Effector CD4-positive, alpha-beta T cell (primary cell): ENCODE results near the gene CD27.

Experiments
- DNase-seq: peaks from one replicate; pipeline ENCODE4 v3.0.0-alpha.2; 2020

Gene CD27

DNA sequence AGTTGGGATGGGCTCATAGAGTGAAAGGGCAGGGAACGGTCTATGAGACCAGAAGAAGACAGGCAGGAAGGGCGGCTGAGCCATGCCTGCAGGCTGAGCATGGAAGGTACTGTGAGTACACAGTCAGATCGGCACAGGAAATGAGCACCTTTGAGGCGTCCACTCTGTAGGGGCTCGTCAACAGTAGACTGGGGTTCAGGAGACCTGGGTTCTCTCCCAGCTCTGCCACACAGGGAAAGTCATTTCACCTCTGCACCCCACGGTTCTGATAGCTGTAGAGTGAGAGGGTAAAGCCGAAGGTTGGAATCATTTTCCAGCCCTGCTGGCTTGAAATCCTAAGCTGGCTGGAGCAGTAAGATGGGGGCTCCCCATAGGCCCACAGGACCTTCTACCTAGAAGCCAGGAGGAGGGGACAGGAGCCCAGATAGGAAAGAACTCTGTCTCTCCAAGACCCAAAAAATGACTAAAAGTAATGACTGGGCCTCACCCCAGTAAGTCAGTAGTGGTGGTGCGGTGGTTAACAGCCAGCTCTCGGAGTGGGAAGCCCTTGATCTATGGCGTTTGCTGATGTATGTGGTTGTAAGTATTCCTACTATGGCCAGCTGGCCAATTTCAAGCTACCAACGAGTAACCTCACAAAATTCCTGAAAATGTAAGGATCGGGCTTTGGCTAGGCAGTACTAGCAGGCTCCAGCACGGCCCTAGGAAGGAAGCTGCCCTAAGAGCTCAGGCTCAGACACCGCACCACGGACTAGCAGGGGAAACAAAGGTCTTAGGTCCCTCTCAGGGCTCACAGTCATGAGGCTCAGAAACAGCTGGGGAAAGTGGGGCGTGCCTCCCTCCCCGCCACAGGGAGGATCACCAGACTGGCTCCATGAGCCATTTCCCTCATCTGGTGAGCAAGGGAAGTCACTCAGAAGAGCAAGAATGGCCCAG is 10.3 kb upstream of the CD27 start:
- DNase-seq: peak; percentile 47

DNA sequence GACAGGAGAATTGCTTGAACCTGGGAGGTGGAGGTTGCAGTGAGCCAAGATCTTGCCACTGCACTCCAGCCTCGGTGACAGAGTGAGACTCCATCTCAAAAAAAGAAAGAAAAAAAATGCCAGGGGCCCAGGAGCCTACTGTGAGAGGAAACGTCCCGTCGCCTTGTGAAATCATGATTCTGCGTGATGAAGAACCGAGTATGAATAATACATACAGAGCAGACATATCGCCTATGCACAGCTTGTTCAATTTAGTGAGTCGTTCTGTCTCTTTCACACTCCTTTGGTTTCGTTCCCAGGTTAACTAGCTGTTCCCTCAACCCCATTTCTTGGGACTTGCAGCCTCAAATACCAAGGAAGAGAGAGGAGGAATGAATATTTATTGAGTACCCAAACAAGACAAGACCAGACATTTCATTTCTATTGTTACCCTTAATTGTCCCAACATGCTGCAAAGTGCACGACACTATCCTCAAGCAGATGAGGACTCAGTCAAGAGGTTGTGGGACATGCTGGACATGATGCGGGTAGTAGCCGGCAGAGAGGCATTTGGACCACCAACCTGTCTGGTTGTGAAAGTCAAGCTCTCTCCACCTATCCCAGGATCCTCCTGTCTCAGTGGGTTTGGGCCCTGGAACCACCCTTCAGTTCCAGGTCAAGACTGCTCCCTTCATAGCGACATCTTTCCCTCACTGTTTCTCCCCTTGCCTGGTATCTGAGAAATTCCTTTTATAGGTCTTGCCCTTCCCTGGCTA is 8.6 kb upstream of the CD27 start:
- no peak for DNase-seq

DNA sequence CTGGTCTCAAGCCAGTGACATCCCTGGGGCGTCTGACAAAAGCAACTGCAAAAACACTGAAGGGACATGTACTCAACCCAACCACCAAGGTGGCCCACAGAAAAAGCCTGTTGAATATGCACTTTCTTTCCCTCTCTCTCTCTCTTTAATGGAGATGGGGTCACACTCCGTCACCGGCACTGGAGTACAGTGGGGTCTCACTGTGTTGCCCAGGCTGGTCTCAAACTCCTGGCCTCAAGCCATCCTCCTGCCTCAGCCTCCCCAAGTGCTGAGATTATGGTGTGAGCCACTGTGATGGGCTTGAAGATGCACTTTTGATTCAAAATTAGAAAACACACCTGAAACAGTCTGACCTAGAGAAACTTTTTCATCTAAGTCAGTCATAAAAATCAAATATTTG is 7.2 kb upstream of the CD27 start:
- DNase-seq: no peak

DNA sequence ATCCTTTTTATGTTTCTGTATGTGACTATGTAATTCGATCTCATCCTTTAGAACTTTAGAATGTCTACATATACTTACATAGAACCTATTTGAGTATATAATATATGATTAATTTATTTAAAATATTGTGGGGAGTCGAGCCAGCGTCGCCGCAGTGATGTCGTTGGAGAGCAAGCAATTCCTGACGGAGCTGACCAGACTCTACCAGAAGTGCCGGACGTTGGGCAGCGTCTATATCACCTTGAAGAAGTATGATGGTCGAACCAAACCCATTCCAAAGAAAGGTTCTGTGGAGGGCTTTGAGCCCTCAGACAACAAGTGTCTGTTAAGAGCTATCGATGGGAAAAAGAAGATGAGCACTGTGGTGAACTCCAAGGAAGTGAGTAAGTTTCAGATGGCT is 6.4 kb upstream of the CD27 start:
- DNase-seq: no peak

DNA sequence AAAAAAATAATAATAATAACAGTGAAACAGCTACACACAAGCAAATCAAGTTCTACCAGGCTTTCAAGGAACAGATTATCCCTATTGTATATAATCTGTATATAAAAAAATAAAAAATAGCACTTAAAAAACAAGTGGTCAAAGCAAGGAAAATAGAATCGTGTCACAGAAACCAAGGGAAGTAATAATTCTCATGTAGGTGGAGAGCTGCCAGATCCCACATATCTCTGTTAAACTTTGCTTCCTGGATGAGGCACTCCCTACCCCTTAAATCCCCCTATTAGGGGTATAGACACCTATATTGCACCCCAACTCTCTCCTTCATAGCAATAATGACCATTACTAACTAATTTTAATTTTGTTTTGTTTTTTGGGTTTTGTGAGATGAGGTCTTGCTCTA is 4.4 kb upstream of the CD27 start:
- no peak for DNase-seq

DNA sequence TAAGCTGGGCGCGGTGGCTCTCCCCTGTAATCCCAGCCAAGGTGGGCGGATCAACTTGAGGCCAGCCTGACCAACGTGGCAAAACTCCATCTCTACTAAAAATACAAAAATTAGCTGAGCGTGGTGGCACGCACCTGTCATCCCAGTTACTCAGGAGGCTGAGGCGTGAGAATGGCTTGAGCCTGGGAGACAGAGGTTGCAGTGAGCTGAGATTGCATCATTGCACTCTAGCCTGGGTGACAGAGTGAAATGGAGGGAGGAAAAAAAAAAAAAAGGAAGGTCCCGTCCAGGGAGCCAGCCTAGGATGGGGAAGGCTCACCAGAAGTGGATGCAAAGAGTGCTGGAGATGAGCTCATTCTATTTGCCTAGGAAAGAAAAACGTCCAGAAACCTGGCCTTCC is 1.9 kb upstream of the CD27 start:
- DNase-seq: no peak

DNA sequence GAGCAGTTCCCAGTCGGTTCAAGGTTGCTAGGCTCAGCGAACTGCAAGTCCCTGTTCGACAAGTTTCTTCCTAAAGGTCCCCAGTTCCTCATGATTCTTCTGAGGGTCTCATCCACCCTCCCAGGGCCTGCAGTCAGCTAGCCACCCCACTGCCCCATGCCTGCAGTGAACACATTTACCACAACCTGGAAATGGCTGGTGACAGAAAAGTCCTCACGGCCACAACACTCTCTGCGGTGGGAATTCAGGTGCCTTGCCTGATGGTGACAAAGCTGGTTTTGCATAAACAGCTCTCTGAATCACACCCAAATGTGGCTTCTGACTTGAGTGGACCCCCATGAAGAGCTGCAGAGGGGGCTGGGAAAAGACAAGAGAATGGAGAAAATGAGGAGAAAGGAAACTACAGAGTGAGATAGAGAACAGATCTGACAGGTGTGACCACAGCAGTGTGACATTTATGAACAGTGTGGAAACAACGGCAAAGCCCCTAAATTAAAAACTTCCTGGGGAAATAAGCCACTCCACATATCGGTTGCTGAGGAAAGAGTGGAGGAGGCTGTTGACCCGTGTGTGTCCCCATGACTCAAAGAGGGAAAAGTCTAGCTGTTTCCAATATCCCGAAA is 1.3 kb upstream of the CD27 start:
- no peak for DNase-seq

DNA sequence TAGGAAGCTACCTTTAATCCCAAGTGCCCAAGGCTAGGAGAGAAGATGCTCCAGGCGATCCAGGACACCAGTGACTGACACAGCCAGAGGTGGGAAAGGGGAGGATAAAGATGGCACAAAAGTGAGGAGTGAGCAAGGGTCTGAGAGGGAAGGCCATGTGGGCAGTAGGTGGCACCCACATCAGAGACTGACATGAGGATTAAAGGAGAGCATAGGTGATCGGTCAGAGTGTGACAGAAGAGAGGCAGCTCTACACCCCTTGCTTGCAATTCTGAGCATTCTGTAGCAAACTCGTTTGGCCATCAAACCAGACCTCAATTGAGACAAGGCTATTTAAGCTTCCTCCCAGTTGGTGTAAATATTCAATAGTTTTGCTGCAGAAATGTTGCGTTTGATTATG is 724 bp upstream of the CD27 start:
- DNase-seq: no peak

DNA sequence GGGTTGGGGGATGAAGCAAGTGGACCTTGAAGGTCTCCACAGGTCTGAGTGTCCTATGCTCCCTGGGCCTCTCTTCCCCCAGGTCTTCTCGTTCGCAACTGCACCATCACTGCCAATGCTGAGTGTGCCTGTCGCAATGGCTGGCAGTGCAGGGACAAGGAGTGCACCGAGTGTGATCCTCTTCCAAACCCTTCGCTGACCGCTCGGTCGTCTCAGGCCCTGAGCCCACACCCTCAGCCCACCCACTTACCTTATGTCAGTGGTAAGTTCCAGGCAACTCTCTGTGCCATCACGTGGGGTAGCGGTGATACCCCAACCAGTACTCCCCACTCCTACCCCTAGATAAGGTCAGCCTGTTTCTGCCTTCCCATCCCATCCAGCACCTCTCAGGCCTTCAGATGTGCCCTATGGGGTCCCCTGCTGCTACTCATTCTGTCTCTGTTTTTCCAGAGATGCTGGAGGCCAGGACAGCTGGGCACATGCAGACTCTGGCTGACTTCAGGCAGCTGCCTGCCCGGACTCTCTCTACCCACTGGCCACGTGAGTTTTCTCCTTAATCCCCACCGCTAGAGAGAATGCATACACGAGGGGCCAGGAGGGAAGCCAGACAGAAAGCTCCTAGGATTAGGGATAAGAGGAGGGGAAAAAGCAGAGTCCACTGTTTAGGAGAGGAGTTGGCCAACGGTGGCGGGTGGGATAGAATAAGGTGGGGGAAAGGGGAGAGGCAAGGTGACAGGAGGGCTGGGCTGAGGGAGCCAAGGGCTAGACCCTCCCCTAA is 5.5 kb downstream of the CD27 start:
- DNase-seq: no peak

DNA sequence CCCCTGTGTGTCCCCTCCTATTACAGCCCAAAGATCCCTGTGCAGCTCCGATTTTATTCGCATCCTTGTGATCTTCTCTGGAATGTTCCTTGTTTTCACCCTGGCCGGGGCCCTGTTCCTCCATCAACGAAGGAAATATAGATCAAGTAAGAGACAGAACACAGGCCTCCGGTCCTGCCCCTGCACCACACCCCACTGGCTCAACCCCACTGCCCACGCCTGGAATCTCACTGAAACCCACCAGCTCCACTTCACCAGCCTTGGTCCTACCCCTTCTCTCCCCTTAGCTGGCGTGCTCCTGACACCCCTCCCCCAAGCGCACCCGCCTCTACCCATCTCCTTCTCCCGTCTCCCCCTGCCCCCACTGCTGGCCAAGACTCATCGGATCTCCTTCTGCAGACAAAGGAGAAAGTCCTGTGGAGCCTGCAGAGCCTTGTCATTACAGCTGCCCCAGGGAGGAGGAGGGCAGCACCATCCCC is 6.2 kb downstream of the CD27 start:
- DNase-seq: no peak

DNA sequence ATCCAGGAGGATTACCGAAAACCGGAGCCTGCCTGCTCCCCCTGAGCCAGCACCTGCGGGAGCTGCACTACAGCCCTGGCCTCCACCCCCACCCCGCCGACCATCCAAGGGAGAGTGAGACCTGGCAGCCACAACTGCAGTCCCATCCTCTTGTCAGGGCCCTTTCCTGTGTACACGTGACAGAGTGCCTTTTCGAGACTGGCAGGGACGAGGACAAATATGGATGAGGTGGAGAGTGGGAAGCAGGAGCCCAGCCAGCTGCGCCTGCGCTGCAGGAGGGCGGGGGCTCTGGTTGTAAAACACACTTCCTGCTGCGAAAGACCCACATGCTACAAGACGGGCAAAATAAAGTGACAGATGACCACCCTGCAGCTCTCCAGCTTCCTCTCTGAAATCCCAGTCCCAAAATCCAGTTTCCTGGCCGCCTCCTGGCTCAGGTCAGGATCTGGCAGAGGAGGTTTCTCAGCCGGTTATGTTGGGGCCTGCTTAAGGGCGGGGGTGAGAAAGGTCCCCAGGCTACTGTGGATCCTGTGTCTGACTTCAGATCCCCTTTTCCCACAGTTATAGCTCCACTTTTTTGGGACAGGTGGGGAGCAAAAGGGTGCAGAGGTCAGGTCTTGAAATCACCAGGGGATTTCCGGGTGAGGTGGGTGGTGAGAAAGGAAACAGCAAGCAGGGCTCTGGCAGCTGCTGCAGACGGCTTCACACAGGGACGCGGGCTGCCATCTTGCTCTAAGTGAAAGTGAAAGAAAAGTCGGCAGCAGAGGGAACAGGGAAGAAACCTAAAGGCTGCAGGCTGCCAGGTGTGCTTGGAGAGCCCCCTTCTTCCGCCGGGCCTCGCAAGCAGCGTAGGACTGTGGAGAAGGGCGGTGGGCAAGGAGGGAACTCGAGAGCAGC is 6.8 kb downstream of the CD27 start, which contains the start of gene TAPBPL:
Gene TAPBPL (plus strand): TSS at position 695 of the 897 bp plus-strand sequence. CDS start 207 bp downstream, outside the sequence.
- DNase-seq: peak; percentile 76

DNA sequence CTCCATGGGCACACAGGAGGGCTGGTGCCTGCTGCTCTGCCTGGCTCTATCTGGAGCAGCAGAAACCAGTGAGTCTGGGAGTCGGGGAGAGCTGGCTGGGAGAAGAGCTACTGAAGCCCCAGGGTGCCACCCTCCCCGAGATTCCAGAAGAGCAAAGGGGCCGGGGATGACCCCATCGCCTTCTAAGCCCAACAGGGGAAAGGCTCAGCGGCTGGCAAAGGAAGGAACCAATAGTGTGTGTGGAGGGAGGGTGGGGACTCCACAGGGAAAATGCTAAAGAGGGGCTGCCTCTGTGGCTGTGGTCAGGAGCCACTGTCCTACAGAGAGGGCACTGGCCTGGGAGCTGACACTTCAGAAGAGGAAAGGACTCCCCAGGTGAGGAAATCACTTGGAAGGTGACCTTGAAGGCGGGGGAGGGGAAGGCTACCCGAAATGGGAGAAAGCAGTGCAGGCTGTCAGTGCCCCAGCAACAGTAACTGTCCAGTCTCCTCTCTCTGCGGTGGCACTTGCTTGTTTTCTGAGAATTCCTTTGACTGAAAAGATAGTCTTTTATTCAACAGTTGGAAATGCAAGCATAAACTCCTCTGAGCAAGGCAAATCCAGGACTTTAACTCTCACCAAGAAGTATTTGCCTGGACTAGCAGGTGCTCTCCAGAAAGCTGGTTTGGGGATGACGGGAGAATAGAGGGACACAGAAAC is 7.6 kb downstream of the CD27 start:
- DNase-seq: no peak

DNA sequence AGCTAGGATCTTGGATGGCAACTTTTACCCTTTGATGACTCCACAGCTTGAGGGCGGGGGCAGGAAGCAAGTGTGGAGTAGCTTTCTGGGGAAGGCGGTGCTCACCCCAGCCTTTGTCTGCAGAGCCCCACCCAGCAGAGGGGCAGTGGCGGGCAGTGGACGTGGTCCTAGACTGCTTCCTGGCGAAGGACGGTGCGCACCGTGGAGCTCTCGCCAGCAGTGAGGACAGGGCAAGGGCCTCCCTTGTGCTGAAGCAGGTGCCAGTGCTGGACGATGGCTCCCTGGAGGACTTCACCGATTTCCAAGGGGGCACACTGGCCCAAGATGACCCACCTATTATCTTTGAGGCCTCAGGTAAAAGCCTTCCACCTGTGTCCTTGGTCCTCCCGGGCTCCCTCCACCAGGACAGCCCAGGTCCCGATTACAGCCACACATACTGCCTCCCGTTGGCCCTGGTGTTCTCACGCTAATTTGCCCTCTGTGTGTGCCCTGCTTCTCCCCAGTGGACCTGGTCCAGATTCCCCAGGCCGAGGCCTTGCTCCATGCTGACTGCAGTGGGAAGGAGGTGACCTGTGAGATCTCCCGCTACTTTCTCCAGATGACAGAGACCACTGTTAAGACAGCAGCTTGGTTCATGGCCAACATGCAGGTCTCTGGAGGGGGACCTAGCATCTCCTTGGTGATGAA is 8.3 kb downstream of the CD27 start:
- DNase-seq: no peak

DNA sequence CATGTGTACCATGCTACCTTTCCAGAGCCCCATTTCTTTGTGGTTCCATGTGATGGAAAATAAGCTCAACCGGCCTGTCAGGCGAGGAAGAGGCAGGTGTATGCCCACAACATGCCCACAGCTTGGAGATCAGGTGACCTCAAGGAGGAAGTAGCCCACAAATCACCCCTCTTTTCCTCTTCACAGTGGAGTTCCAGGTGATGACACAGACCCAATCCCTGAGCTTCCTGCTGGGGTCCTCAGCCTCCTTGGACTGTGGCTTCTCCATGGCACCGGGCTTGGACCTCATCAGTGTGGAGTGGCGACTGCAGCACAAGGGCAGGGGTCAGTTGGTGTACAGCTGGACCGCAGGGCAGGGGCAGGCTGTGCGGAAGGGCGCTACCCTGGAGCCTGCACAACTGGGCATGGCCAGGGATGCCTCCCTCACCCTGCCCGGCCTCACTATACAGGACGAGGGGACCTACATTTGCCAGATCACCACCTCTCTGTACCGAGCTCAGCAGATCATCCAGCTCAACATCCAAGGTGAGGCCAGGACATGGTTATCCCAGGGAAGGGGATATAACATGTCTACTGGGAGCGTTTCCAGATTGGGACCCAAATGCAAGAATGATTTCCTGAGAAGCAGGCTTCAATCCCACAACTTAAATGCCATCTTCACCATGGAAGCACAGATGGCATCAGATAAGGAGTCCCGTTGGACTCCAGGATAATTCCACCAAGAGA is 12.6 kb downstream of the CD27 start:
- DNase-seq: no peak

DNA sequence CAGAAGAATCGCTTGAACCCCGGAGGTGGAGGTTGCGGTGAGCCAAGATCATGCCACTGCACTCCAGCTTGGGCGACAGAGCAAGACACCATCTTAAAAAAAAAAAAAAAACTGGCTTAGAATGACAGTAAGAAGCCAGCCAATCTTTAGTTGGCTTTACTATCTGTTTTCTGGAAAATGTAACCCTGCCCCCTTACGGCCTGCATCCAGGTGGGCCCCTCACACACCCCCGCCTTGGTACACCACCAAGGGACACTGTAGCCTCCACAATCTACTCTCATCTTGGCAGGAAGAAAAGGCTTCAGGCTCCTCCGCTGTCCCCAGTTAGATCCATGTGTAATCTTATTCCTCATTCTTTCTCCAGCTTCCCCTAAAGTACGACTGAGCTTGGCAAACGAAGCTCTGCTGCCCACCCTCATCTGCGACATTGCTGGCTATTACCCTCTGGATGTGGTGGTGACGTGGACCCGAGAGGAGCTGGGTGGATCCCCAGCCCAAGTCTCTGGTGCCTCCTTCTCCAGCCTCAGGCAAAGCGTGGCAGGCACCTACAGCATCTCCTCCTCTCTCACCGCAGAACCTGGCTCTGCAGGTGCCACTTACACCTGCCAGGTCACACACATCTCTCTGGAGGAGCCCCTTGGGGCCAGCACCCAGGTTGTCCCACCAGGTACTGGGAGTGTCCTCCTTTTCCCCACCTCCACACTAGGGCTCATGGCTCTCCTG is 13.7 kb downstream of the CD27 start:
- DNase-seq: no peak

DNA sequence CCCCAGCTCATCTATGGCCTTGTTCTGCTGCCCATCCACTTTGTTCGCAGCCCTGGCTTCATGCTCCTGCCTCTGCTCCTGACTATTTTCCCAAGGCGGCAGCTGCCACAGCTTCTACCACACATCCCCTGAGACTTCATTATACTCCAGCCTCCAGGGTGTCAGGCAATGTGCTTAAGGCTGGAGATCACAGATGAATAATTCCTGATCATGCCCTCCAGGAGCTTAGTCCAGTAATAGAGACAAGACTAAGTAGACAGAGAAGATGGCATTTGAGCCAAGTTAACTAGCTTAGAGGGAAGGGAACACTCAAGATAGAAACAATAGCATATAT is 14.2 kb downstream of the CD27 start:
- no peak for DNase-seq

DNA sequence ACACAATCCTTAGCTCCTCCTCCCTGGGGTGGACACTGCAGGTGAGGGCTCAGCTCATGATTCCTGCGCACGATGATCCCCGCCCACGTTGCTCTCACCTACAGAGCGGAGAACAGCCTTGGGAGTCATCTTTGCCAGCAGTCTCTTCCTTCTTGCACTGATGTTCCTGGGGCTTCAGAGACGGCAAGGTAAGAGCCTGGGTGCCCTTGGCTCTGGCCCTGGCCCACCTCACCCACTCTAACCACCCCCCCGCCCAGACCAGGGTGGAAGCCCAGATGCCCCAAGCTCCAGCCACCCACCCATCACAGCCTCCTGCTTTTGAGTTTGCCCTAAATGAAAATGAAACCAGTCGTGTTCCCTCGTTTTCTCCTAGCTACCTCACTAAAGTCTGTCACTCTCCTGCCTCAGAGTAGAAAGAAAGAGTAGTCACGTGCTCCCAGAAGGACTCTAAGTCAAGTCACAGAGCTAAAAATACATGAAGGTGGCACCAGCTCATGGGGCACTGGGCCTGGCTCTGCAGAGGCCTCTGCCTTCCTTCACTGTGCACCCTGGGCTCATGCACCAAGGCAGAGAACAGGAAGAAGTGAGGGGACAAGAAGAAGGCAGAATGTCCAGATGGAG is 16.1 kb downstream of the CD27 start:
- DNase-seq: no peak
